ENCODE results near the gene TCTA.

TCTA gene

GRCh38 chr3:49410846-49411534 lies 1.2 kb upstream of the TCTA start:
- DNase-seq: no peak

- DNase-seq: peak; percentile 17
These were observed 672 bp upstream of the TCTA start for GRCh38 chr3:49411535-49411967.

- DNase-seq: no peak
These were observed 562 bp downstream of the TCTA start for GRCh38 chr3:49412632-49413337.

DNA sequence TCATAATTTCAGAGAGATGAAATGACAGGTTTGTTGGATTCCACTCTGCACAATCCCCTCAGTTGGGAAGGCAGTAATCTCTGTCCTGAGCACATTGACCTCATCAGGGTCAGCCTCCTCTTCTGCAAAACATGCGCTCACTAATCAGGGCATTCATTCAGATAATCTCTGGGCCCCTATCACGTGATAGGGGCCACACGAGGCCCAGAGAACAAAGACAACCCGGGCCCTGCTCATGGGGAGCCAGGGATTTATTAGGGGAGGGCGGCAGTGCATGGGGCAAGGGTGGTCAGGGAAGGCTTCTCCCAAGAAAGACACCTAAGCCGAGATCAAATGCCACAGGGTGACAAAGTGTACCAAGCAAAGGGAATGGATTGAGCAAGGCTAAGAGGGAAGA lies 1.1 kb downstream of the TCTA start:
- DNase-seq: no peak

GRCh38 chr3:49414753-49415152 lies 2.5 kb downstream of the TCTA start:
- no peak for DNase-seq

GRCh38 chr3:49415931-49416601 lies 3.8 kb downstream of the TCTA start:
- peak; percentile 2 for DNase-seq

- DNase-seq: no peak
These were observed 4.6 kb downstream of the TCTA start for GRCh38 chr3:49416867-49417266.

DNA sequence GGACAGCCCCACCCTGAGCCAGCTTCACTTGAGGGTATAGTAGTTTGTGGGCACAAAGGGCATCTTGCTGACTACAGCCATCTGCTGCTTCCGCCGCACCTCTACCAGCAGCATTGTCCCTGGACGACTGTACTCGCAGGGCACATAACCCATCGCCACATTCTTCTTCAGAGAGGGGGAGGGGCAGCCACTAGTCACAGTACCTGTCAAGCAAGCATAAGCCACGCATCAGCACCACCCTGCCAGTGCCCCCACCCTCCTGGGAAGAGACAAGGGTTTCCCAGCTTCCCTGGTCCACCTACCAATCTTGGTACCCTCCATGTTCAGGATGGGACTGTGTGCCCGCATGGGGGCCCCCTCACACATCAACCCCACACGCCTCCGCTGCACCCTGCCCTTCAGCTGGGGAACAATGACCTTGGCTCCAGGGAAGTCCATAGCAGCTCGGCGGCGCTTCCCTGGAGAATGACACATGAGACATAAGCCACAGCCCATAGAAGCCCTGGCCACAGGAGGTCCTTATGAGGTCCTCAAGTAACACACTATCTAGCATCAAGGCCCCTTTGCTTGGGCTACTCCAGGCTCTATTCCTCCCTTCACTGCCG lies 5.4 kb downstream of the TCTA start:
- DNase-seq: no peak

- no peak for DNase-seq
These were observed 9.7 kb downstream of the TCTA start for GRCh38 chr3:49421890-49422378.

DNA sequence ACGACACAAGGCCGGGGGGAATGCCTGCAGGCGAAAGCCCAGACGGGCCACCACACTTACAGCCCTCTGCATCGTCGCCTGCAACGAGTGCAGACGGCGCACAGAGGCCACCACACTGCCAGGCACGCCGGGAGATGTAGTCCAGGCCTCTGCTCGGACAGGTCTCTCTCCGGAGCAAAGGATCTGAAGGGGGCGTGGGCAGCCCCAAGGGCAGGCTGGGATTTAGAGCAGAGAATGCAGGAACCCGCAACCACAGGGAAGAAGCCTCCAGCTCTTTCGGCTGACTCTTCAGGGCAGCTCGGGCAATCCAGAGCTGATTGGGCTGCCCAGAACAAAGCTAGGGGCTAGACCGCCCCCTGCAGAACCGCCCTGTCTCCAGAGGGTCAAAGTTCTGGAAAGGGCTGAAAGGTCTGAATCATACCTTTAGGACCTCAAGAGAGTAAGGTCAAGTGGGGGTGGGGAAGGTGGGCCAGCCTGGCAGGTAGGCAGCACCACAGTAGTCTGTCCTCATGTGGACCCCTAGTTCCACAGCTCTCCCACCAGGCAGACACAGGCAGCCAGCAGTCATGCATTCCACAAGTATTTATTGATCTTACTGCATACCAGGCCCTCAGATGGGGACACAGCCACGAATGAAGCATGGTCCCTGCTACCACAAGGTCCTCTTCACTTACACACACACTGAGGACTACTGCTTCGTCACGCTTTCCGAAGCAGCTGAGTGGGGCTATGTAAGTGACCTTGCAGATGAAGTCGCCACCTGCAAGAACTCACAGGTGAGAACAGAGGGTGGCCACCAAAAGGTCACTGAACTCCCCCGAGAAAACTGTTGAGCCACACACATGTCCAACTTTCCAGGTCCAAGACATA lies 10.4 kb downstream of the TCTA start, which contains the start of gene AMT:
Gene AMT (minus strand): TSS at position 95 of the 870 bp plus-strand sequence. CDS start 23 bp downstream, at position 72.
- no peak for DNase-seq

DNA sequence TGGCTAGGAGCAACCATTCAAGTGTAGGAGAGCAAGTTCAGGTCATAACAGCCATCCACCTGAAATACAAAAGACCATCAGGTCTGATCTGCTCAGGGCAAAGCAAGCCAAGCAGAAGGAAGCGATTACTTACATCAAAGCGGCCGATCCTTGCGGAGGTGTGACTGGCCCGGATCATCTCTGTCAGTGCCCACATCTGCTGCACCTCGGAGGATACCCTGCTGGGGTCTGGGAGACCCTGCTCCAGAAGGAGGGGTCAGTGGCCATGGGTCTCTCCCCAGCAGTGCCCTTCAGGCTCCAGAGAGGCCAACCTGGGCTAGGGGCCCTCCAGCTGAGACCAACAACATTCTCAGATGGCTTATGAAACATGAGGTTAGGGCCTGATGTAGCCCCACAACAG lies 12.6 kb downstream of the TCTA start:
- DNase-seq: no peak

DNA sequence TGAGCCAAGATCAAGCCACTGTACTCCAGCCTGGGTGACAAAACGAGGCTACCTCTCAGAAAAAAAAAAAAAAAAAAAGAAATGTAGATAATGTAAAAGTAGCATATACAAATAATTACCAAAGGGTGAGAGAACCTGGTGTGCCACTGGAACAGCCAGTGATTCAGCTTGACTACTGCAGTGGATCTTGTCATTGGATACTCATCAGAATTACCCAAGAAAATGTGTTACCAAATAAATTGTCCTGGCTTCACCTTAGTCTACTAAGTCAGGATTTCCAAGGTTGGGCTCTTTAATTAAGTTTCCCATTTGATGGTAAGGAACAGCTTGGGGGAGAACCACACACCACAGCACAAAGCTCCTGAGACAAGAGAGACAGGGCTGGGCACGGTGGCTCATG lies 15.4 kb downstream of the TCTA start:
- DNase-seq: no peak

- no peak for DNase-seq
These were observed 16.5 kb downstream of the TCTA start for GRCh38 chr3:49428752-49429080.

GRCh38 chr3:49434731-49435130 lies 22.5 kb downstream of the TCTA start:
- DNase-seq: no peak

GRCh38 chr3:49445391-49445790 lies 33.2 kb downstream of the TCTA start:
- DNase-seq: no peak

GRCh38 chr3:49453621-49454020 lies 41.4 kb downstream of the TCTA start:
- no peak for DNase-seq

DNA sequence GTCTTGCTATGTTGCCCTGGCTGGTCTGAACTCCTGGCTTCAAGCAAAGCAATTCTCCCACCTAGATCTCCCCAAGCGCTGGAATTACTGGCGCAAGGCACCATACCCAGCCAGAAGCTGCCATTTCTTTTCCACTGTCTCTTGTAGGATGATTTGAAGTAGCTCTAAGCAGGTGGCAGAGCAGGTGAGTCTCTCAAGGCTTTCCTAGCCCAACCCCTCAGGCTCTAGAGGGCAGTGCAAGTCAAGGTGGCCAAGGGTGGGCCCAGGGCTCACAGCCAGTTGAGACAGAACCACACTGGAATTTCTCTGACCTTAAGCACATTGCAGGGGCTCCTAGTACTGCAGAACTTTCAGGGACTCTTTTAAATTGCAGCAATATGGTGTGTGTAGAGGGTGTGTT lies 42.2 kb downstream of the TCTA start:
- DNase-seq: peak; percentile 29

DNA sequence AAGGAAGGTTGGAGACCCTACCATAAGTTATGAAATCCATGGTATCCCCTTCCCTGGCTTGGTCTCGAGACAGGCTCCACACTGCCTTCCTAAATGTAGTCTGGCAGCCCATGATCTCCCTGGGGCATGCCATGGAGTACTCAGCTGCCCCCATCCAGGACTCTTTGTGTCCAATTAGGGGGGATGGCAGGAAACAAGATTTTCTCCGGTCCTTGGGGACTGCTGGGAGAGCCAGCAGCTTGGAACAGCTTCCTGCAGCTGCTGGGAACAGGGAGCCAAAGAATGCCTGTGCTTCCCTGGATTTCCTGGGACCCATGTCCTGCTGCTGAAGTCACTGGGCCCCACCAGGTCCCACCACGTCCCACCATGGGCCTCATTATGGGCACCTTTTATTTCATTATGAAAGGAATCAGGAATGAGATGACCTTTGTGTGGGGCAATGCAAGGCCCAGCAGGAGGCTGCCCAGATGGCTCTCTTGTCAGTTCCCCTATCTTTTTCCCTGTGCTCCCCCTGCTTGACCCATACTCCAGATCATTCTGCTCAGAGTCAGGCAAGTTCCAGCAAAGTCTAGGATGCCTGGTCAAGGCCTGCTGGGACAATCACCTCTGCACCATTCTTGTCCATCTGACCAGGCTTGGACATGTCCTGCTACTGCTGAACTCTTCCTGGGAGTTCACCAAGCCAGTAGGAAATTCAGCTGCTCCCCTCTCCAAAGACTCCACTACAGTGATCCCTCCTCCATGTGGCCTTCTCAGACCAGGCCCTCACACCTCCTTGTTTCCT lies 42.9 kb downstream of the TCTA start:
- DNase-seq: no peak

DNA sequence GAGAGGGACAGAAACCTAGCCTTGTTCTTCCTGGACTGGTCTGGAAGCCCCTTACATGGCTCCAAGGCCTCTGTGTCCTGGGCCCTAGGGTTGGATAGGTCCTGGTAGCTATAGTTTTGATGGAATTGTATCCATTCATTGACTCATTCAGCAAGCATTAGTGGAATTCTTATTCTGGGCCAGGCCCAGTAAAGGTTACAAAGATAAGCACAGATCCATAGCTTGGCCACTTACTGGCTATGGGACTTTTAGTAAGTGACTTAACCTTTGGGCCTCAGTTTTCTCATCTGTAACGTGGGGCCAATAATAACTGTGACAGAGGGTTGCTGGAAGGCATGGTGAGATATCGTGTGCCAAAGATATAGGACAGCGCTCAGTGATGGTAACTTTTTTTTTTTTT lies 44.2 kb downstream of the TCTA start:
- DNase-seq: no peak

GRCh38 chr3:49460188-49460890 lies 48.1 kb downstream of the TCTA start:
- no peak for DNase-seq

DNA sequence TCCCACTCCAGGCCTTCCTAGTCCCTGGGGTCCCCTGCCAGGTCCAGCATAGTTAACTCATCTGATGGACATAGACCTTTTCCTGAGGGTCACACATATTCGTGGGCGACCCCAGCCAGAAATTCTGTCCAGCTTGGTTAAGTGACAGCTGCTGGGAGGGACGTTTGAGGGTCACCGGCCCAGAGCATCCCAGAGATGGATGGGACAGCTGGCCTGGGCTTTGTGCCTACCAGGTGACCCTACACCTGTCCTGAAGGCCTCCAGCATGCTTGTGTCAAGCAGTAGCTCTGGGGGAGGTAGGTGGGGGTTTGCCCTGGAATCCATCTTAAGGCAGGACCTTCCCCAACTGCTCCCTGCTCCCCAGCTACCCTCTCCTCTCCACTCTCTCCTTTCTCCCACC lies 48.7 kb downstream of the TCTA start:
- DNase-seq: no peak

All from OCI-M1 (cell line).